Choroid plexus epithelial cell (primary cell): ENCODE measurements around the gene LRRC8E.
A peak's percentile ranks its signal among the peaks of the same experiment; 100 is the strongest.

Experiments
- DNase-seq: peaks from one replicate; pipeline ENCODE4 v3.0.0-alpha.2; 2010; ENCODE audit warnings: low read depth
- H3K4me3 ChIP-seq: 2 replicates; pipeline ENCODE4 v1.5.1; 2011; ENCODE audit warnings: low read depth, mild to moderate bottlenecking, control low read depth, low read length, moderate library complexity
- TF ChIP-seq, protein P1 (sequence below): conservative IDR thresholded peaks from 2 replicates; pipeline ENCODE4 v1.5.1; 2011; ENCODE audit warnings: low read depth, mild to moderate bottlenecking, control low read depth, inconsistent platforms, low read length, moderate library complexity

LRRC8E gene

DNA sequence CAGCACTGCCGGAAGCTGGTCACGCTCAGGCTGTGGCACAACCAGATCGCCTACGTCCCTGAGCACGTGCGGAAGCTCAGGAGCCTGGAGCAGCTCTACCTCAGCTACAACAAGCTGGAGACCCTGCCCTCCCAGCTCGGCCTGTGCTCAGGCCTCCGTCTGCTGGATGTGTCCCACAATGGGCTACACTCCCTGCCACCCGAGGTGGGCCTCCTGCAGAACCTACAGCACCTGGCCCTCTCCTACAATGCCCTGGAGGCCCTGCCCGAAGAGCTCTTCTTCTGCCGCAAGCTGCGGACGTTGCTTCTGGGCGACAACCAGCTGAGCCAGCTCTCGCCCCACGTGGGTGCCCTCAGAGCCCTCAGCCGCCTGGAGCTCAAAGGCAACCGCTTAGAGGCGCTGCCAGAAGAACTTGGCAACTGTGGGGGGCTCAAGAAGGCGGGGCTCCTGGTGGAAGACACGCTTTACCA, 12.1 kb downstream of the LRRC8E start:
- DNase-seq, result no peak
- TF ChIP-seq, protein P1, sequence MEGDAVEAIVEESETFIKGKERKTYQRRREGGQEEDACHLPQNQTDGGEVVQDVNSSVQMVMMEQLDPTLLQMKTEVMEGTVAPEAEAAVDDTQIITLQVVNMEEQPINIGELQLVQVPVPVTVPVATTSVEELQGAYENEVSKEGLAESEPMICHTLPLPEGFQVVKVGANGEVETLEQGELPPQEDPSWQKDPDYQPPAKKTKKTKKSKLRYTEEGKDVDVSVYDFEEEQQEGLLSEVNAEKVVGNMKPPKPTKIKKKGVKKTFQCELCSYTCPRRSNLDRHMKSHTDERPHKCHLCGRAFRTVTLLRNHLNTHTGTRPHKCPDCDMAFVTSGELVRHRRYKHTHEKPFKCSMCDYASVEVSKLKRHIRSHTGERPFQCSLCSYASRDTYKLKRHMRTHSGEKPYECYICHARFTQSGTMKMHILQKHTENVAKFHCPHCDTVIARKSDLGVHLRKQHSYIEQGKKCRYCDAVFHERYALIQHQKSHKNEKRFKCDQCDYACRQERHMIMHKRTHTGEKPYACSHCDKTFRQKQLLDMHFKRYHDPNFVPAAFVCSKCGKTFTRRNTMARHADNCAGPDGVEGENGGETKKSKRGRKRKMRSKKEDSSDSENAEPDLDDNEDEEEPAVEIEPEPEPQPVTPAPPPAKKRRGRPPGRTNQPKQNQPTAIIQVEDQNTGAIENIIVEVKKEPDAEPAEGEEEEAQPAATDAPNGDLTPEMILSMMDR, result no peak
- no peak overlapping the region for H3K4me3 ChIP-seq

DNA sequence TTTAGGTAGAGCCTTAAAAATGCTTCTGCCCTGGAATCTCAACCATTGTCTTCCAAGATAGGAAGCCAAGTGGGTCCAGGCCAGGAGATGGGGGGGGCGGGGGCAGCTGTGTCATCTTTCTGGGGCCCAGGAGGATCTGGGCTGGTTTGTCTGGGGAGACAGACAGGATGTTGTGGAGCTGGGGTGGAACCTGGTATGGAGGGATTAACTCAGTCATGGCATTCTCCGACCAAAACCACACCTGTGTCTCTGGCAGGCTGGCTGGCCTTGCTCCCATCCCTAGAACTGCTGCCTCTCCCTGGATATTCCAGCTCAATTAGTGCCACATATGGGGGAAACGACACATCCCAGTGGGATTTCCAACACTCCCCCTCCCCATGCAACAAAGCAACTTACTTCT, 12.6 kb downstream of the LRRC8E start:
- TF ChIP-seq, protein P1, result no peak
- H3K4me3 ChIP-seq, result no peak overlapping the region
- DNase-seq, result no peak

DNA sequence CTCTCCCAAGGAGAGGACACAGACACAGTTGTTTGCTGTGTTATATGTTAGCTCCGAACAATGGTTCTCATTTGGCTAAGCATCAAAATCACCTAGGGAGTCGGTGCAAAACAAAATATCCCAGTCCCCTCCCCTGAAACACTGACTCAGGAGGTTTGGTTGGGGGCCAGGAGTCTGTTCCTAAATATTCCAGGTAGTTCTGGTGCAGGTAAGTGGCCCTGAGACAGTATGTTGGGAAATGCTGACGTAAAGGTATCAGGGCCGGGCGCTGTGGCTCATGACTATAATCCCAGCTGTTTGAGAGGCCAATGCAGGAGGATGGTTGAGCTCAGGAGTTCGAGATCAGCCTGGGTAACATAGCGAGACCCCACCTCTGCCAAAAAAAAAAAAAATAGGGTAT, 13.0 kb downstream of the LRRC8E start:
- H3K4me3 ChIP-seq, result no peak overlapping the region
- TF ChIP-seq, protein P1, result no peak
- DNase-seq, result no peak

DNA sequence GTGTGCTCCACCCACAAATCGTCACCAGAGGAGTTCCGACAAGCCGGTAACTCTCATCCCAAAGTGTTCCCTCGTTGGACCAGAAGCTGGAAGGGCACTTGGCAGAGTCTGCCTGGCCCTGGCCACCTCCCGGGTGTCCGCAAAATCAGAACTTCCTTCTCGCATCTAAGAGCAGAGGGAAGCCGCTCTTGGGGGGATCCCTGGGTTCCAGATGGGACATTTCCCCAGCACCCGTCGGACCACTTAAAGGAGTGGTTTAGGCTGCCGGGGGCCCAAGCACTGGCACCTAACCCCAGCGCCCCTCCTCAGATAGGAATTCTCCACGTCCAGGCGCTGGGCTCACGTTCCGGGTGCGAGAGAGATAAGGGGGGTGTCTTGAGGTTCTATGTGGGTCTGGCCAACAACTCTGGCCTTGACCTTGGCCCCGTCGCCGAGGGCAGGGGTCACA, 14.5 kb downstream of the LRRC8E start:
- peak overlapping the region; percentile 81 for H3K4me3 ChIP-seq
- TF ChIP-seq, protein P1, result no peak
- DNase-seq, result no peak

DNA sequence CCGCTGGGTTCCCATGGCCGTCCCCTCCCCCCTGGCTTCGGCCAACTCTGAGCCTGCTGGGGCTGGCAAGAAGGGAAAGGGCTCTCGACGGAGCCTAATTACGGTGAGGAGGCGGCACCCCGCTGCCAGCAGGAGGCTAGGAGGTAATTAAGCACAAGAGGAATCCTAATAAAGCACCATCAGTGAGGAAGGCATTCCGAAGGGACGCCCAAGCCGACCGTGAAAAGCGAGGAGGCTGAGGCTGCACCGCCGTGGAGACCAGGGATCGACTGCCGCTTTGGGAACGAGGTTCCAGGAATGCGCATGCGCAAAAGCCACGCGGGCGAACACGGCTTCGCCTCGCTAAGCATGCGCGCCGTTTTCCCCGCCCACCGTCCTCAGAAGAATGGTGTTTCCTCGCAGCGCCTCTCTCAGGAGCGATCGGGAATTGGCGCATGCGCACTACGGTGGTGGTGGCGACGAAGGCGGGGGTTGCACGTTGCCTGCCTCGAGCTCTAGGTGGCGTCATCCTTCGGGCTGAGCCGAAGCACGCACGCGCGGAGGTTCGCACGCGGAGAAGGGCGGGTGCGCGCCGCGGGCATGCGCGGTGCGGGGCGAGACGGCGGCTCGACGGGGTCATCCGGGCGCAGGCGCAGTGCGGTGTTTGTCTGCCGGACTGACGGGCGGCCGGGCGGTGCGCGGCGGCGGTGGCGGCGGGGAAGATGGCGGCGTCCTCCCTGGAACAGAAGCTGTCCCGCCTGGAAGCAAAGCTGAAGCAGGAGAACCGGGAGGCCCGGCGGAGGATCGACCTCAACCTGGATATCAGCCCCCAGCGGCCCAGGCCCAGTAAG, 15.1 kb downstream of the LRRC8E start, which contains the start of gene MAP2K7:
TSS of gene MAP2K7 (plus strand) at position 634 of the 830 bp plus-strand sequence. CDS start at position 702, 68 bp downstream.
- DNase-seq, result peak; percentile 99
- peak within 1 kb of the TSS; percentile 88 for H3K4me3 ChIP-seq
- TF ChIP-seq, protein P1, result peak; percentile 57

- peak overlapping the region; percentile 88 for H3K4me3 ChIP-seq
Measured at GRCh38 chr19:7904074-7905020, 16.0 kb downstream of the LRRC8E start.

More at GRCh38 chr19:7904074-7905020, 16.0 kb downstream of the LRRC8E start:
- TF ChIP-seq, protein P1, result no peak
- no peak for DNase-seq
